Esophagus squamous epithelium (tissue), 4 donors: ENCODE measurements around the gene AADACL2.

Experiments used
- CTCF ChIP-seq, 6 experiments: fragments of 450-650 bp in 4 of 6; fragments of 200-600 bp in 2 of 6; sonication (generic) in 2 of 6; IDR thresholded peaks; one replicate each; pipeline ENCODE4 v1.5.1; 2016 to 2019; ENCODE audit warnings: antibody characterized with exemption in 6 of 6, mild to moderate bottlenecking in 4 of 6, moderate library complexity in 4 of 6
- POLR2A ChIP-seq, 4 donors: fragments of 450-650 bp; IDR thresholded peaks; one replicate each; pipeline ENCODE4 v1.6.1; 2017; ENCODE audit warnings: antibody characterized with exemption in 4 of 4, mild to moderate bottlenecking in 4 of 4, moderate library complexity in 3 of 4

- TF ChIP-seq CTCF (IDR thresholded peaks at IDR 0.05) (no peak), POLR2A (IDR thresholded peaks at IDR 0.05) (no peak)
Observed at GRCh38 chr3:151697496-151697895, 36.2 kb upstream of the AADACL2 start.
